ENCODE data around the gene CYGB. TPM values are rescaled to one million over a fixed set of nuclear protein-coding genes. Genes with fewer than 3 reads are reported as not detected.
"Not testable (repeated sequence)": the region's sequence is repeated elsewhere in the genome, so short reads cannot be mapped to it uniquely, and the experiment has no call there.

Gene CYGB
- total and polyA plus RNA-seq, 4 donors, result 0.95 to 26.6 (median 12.3) TPM

DNA sequence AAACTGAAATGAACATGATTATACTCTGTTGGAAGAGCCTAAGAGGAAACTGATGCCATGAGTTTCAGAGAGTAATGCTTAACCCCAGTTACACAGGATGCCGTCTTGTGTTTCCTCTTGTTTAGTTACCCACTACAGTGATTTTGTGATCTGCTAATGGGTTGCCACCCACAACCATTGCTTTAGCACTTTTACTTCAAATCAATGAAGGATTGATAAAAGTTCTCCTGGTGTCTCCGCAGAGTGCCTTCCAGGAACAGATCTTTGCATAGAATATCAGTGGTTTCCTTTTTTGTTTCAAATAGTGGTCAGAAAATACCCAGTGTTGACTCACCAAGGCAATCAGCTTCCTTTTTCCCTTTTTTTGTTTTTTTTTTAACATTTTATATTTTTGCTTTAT lies 25.9 kb upstream of the CYGB start:
- H3K27me3 ChIP-seq (ENCODE audit: control insufficient read depth in 1 of 2, insufficient read depth in 2 of 2, low read length in 1 of 2); intact Hi-C loops (cut with DNase I); H3K27ac ChIP-seq (ENCODE audit: low read depth in 1 of 2, low read length in 2 of 2); DNase-seq; ATAC-seq (ENCODE audit: low FRiP score); H3K4me3 ChIP-seq (ENCODE audit: low read length in 2 of 2); H3K4me1 ChIP-seq (ENCODE audit: control insufficient read depth in 1 of 2, insufficient read depth in 2 of 2, low read length in 2 of 2); H3K9me3 ChIP-seq (ENCODE audit: control insufficient read depth, low read length); H3K36me3 ChIP-seq (ENCODE audit: control insufficient read depth in 1 of 2, insufficient read depth in 2 of 2, low read length in 1 of 2): not testable (repeated sequence)
- WGBS, 2 donors, result 81 to 84% methylated on average over 2 of the region's 2 CpGs

DNA sequence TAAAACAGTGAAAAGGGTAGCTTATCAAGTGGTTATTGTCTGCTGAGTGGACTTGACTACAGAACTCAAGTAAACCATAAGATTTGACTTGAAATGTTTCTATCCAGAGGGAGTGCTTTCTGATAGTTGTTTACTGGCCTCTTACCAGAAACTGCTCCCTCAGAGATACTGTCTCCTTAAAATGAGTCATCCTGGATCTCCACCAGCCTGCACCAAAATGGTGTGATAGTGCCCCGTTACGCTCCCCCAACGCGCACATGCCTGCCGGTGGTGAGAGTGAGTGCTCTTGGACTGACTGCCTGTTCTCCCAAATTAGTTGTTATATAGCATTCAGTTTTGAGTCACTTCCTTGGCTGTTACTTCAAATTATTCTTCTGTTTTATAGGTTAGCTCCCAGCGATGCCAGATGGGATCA lies 25.2 kb upstream of the CYGB start:
- no peaks in the 10 kb centered on the region for H3K27me3 ChIP-seq (ENCODE audit: control insufficient read depth in 1 of 2, insufficient read depth in 2 of 2, low read length in 1 of 2)
- H3K4me1 ChIP-seq (ENCODE audit: control insufficient read depth in 1 of 2, insufficient read depth in 2 of 2, low read length in 2 of 2), result no peaks in the 10 kb centered on the region
- H3K36me3 ChIP-seq (ENCODE audit: control insufficient read depth in 1 of 2, insufficient read depth in 2 of 2, low read length in 1 of 2), result peaks cover 0 to 3% of the 10 kb centered on the region in 2 donors
- DNase-seq, result no peak
- ATAC-seq (ENCODE audit: low FRiP score), result no peak
- intact Hi-C loops (cut with DNase I), result no loop called here
- no peaks in the 10 kb centered on the region for H3K9me3 ChIP-seq (ENCODE audit: control insufficient read depth, low read length)
- 73 to 81% methylated on average over 6 of the region's 6 CpGs for WGBS, 2 donors
- no peak overlapping the region for H3K4me3 ChIP-seq (ENCODE audit: low read length in 2 of 2)
- H3K27ac ChIP-seq (ENCODE audit: low read depth in 1 of 2, low read length in 2 of 2), result no peak overlapping the region

DNA sequence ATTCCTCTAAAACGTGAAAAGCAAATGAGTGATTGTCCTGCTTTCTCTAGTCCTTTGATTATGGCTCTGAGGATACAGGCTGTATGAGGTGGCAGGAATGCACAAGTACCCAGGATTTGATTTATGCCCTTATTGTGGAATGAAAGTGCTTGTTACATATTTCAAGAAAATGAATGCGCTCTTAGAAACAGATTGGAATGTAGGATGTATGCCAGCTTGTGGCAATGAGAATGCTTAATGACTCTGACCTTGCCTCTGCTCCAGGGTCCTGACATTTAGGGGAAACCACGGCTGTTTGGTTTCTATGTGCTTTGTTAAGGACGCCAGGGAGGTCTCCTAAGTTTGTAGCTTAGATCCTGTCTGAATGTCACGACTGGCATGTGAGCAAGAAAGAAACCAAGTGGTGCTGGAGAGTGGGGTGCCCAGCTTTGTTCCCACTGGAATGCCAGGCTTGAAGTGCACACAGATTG lies 24.3 kb upstream of the CYGB start:
- 38 to 52% methylated on average over 5 of the region's 5 CpGs for WGBS, 2 donors
- intact Hi-C loops (cut with DNase I), result no loop called here

DNA sequence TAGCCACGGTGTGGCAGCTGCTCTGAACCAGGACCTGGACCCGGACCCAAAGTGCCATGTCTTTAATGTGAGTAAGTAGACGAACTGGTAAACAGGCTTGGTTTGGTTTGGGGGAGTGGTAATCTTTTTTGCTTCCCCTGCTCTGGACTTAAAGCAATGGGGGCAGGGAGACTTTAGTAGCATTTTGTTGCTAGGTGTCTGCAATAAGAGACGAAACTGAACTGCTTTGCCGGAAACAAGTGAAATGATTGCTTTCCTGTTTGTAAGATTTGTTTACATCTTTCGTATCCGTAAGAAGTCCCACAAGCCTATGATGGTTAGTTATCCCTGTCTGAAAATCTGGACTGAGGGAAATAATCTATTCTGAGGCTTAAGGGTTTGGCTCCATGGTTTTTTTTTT lies 23.8 kb upstream of the CYGB start:
- 82 to 84% methylated on average over 7 of the region's 7 CpGs for WGBS, 2 donors
- intact Hi-C loops (cut with DNase I), result no loop called here
- Histone ChIP-seq H3K4me3 (ENCODE audit: low read length in 2 of 2) (no peak overlapping the region), H3K9me3 (ENCODE audit: control insufficient read depth, low read length) (no peaks in the 10 kb centered on the region), H3K27me3 (ENCODE audit: control insufficient read depth in 1 of 2, insufficient read depth in 2 of 2, low read length in 1 of 2) (no peaks in the 10 kb centered on the region), H3K27ac (ENCODE audit: low read depth in 1 of 2, low read length in 2 of 2) (no peak overlapping the region), H3K36me3 (ENCODE audit: control insufficient read depth in 1 of 2, insufficient read depth in 2 of 2, low read length in 1 of 2) (peaks cover 0 to 3% of the 10 kb centered on the region in 2 donors), H3K4me1 (ENCODE audit: control insufficient read depth in 1 of 2, insufficient read depth in 2 of 2, low read length in 2 of 2) (no peaks in the 10 kb centered on the region)
- ATAC-seq (ENCODE audit: low FRiP score), result no peak
- DNase-seq, result no peak

More for the DNA sequence above, 24.3 kb upstream of the CYGB start:
- no peaks in the 10 kb centered on the region for H3K9me3 ChIP-seq (ENCODE audit: control insufficient read depth, low read length)
- no peaks in the 10 kb centered on the region for H3K4me1 ChIP-seq (ENCODE audit: control insufficient read depth in 1 of 2, insufficient read depth in 2 of 2, low read length in 2 of 2)
- no peak for DNase-seq
- H3K27me3 ChIP-seq (ENCODE audit: control insufficient read depth in 1 of 2, insufficient read depth in 2 of 2, low read length in 1 of 2), result no peaks in the 10 kb centered on the region
- H3K4me3 ChIP-seq (ENCODE audit: low read length in 2 of 2), result no peak overlapping the region
- no peak overlapping the region for H3K27ac ChIP-seq (ENCODE audit: low read depth in 1 of 2, low read length in 2 of 2)
- ATAC-seq (ENCODE audit: low FRiP score), result no peak
- H3K36me3 ChIP-seq (ENCODE audit: control insufficient read depth in 1 of 2, insufficient read depth in 2 of 2, low read length in 1 of 2), result peaks cover 0 to 3% of the 10 kb centered on the region in 2 donors

DNA sequence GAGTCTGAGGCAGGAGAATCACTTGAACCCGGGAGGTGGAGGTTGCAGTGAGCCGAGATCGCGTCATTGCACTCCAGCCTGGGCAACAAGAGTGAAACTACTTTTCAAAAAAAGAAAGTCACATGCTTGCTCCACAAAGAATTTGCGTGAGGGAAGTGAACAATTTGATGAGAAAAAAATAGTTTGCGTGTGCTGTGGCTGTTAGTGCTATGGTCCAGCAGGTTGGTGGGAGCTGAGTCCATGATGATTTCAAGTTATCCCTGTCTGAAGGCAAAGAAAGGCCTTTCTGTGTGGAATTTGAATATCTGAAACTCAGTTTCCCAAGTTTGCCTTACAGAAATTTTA lies 23.3 kb upstream of the CYGB start:
- no peak overlapping the region for H3K27ac ChIP-seq (ENCODE audit: low read depth in 1 of 2, low read length in 2 of 2)
- no peak for ATAC-seq (ENCODE audit: low FRiP score)
- no peak for DNase-seq
- intact Hi-C loops (cut with DNase I), result no loop called here
- peaks cover 0 to 3% of the 10 kb centered on the region in 2 donors for H3K36me3 ChIP-seq (ENCODE audit: control insufficient read depth in 1 of 2, insufficient read depth in 2 of 2, low read length in 1 of 2)
- H3K27me3 ChIP-seq (ENCODE audit: control insufficient read depth in 1 of 2, insufficient read depth in 2 of 2, low read length in 1 of 2), result no peaks in the 10 kb centered on the region
- H3K4me3 ChIP-seq (ENCODE audit: low read length in 2 of 2), result no peak overlapping the region
- WGBS, 2 donors, result 82 to 86% methylated on average over 6 of the region's 6 CpGs
- H3K4me1 ChIP-seq (ENCODE audit: control insufficient read depth in 1 of 2, insufficient read depth in 2 of 2, low read length in 2 of 2), result no peaks in the 10 kb centered on the region
- no peaks in the 10 kb centered on the region for H3K9me3 ChIP-seq (ENCODE audit: control insufficient read depth, low read length)

DNA sequence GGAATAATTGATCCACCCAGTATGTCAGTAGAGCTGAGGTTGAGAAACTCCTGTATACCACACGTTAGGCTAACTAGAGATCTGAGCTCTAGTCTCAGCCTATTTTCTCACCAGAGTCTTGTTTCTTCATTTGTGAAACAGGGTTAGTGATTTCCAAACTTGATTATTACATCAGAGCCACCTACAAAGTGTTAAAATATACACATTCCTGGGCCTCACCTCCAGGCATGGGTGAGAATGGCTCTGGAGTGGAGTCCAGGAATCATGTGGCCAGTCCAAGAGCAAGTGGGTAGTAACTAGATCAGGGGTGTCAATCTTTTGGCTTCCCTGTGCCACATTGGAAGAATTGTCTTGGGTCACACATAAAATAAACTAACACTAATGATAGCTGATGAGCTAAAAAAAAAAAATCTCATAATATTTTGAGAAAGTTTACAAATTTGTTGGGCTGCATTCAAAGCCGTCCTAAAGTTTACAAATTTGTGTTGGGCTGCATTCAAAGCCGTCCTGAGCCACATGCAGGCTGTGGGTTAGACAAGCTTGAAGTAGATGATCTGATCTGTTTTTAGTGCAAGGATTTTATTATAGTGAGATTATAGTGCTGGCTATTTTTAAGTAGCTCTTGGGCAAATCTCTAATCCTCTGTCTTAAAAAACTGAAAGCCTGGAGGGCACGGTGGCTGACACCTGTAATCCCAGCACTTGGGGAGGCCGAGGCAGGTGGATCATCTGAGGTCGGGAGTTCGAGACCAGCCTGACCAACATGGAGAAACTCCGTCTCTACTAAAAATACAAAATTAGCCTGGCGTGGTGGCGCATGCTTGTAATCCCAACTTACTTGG lies 22.7 kb upstream of the CYGB start:
- ATAC-seq (ENCODE audit: low FRiP score), result no peak
- DNase-seq, result no peak
- H3K36me3 ChIP-seq (ENCODE audit: control insufficient read depth in 1 of 2, insufficient read depth in 2 of 2, low read length in 1 of 2), result peaks cover 0 to 2% of the 10 kb centered on the region in 2 donors
- H3K27me3 ChIP-seq (ENCODE audit: control insufficient read depth in 1 of 2, insufficient read depth in 2 of 2, low read length in 1 of 2), result no peaks in the 10 kb centered on the region
- H3K9me3 ChIP-seq (ENCODE audit: control insufficient read depth, low read length), result no peaks in the 10 kb centered on the region
- H3K4me3 ChIP-seq (ENCODE audit: low read length in 2 of 2), result no peak overlapping the region
- intact Hi-C loops (cut with DNase I), result no loop called here
- 88 to 89% methylated on average over 10 of the region's 10 CpGs for WGBS, 2 donors
- no peak overlapping the region for H3K27ac ChIP-seq (ENCODE audit: low read depth in 1 of 2, low read length in 2 of 2)
- H3K4me1 ChIP-seq (ENCODE audit: control insufficient read depth in 1 of 2, insufficient read depth in 2 of 2, low read length in 2 of 2), result no peaks in the 10 kb centered on the region

DNA sequence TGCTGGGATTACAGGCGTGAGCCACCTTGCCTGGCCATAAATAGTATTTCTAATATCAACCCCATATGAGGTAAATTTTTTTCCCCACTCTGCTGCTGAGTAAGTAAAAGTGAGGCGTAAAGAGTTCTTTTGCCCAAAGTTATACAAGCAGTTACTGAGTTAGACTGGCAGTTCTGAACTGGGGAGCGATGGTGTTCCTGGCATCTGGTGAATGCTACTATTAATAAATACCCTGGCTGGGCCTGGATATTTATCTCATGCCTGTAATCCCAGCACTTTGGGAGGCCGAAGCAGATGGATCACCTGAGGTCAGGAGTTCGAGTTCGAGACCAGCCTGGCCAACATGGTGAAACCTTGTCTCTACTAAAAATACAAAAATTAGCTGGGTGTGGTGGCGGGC lies 22.0 kb upstream of the CYGB start:
- WGBS, 2 donors, result 66 to 70% methylated on average over 7 of the region's 7 CpGs
- H3K27ac ChIP-seq (ENCODE audit: low read depth in 1 of 2, low read length in 2 of 2); H3K27me3 ChIP-seq (ENCODE audit: control insufficient read depth in 1 of 2, insufficient read depth in 2 of 2, low read length in 1 of 2); H3K36me3 ChIP-seq (ENCODE audit: control insufficient read depth in 1 of 2, insufficient read depth in 2 of 2, low read length in 1 of 2); H3K4me3 ChIP-seq (ENCODE audit: low read length in 2 of 2); ATAC-seq (ENCODE audit: low FRiP score); DNase-seq; H3K9me3 ChIP-seq (ENCODE audit: control insufficient read depth, low read length); H3K4me1 ChIP-seq (ENCODE audit: control insufficient read depth in 1 of 2, insufficient read depth in 2 of 2, low read length in 2 of 2): not testable (repeated sequence)
- intact Hi-C loops (cut with DNase I), result loop anchor here in 1 of 2 donors (5.0 to 10.0 kb wide), 2 partner anchors 37 to 155 kb away; partner anchors contain the start of gene MXRA7

DNA sequence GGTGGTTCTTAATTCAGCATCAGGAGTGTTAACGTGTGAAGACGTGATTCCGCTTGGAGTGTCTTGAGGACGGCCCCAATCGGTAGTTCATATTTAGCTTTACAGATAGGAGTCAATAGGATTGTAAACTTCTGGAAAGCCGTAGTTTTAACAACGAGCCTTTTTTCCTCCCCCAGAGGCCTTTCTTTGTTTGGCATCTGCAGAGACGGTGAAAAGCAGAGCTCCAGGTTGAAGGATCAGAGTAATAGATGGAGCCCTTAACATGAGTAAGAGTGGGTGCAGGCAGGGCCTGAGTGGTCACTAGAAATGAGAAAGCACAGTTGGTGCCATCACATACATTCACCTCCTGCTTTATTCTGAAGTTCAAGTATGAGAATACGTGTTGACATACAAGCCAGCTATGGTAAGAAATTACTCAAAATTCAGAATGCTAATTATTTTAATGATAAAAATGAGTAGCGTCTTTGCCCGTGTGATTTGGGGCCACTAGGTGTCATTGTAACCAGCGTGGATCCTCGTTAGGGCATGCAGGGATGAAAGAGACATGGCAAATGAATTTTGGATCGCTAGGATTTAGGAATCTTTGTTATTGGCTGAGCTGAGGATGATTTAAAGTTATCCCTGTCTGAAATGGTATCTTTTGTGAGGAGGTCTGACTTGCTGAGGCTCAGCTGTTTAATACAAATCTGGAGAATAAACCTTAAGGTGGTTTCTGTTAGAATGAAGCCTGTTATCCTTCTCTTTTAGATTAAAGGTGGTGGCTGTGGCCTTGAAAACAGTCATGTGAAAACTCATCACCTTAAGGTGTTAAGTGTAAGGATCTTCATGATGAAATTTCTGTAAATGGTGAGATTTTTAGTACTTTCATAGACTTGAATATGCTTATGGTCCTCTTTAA lies 20.9 kb upstream of the CYGB start:
- H3K4me3 ChIP-seq (ENCODE audit: low read length in 2 of 2), result peak overlapping the region; percentile 69 to 91
- intact Hi-C loops (cut with DNase I), result loop anchor here in 1 of 2 donors (5.0 to 10.0 kb wide), 2 partner anchors 36 to 156 kb away; partner anchors contain the start of gene MXRA7
- H3K36me3 ChIP-seq (ENCODE audit: control insufficient read depth in 1 of 2, insufficient read depth in 2 of 2, low read length in 1 of 2), result peaks cover 0 to 1% of the 10 kb centered on the region in 2 donors
- WGBS, 2 donors, result 2% methylated on average over 14 of the region's 14 CpGs
- ATAC-seq (ENCODE audit: low FRiP score) (peak; percentile 34), DNase-seq (no peak)
- no peaks in the 10 kb centered on the region for H3K9me3 ChIP-seq (ENCODE audit: control insufficient read depth, low read length)
- no peak overlapping the region for H3K27ac ChIP-seq (ENCODE audit: low read depth in 1 of 2, low read length in 2 of 2)
- H3K4me1 ChIP-seq (ENCODE audit: control insufficient read depth in 1 of 2, insufficient read depth in 2 of 2, low read length in 2 of 2), result no peaks in the 10 kb centered on the region
- H3K27me3 ChIP-seq (ENCODE audit: control insufficient read depth in 1 of 2, insufficient read depth in 2 of 2, low read length in 1 of 2), result no peaks in the 10 kb centered on the region

Measured in aorta (tissue), 5 donors.